ENCODE measurements around the gene BCAS3. TPM values are rescaled to one million over a fixed set of nuclear protein-coding genes. Genes with fewer than 3 reads are reported as not detected.

BCAS3 gene
- total RNA-seq, 1 donor from 2014 or later, result 22.6 TPM

DNA sequence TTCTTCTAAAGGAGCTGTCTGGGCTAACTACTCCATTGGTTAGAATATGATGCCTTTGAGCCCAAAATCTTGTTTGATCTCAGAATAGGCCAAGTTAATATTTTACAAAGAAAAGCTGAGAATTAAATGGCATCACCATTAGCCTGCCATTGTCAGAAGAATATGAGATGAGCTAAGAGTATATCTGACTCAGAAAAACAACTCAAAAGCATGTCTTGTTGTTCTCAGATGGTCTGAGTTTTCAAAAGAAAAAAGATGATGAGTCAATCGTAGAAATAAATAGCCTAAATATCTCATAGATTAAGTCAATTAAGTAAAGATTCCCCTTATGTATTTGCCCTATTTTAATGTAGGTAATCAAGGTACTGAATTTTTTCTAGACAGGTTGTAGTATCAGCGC lies 524.9 kb downstream of the BCAS3 start:
- H3K36me3 Mint-ChIP-seq (ENCODE audit: low read depth), result no peaks in the 10 kb centered on the region
- no peak overlapping the region for H3K27ac Mint-ChIP-seq (ENCODE audit: unreplicated experiment)
- H3K4me1 Mint-ChIP-seq (ENCODE audit: low read depth), result peaks cover 37% of the 10 kb centered on the region
- TF ChIP-seq, protein P1, sequence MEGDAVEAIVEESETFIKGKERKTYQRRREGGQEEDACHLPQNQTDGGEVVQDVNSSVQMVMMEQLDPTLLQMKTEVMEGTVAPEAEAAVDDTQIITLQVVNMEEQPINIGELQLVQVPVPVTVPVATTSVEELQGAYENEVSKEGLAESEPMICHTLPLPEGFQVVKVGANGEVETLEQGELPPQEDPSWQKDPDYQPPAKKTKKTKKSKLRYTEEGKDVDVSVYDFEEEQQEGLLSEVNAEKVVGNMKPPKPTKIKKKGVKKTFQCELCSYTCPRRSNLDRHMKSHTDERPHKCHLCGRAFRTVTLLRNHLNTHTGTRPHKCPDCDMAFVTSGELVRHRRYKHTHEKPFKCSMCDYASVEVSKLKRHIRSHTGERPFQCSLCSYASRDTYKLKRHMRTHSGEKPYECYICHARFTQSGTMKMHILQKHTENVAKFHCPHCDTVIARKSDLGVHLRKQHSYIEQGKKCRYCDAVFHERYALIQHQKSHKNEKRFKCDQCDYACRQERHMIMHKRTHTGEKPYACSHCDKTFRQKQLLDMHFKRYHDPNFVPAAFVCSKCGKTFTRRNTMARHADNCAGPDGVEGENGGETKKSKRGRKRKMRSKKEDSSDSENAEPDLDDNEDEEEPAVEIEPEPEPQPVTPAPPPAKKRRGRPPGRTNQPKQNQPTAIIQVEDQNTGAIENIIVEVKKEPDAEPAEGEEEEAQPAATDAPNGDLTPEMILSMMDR (IDR thresholded peaks at IDR 0.05), result no peak
- DNase-seq (ENCODE audit: low spot score), result no peak
- no peaks in the 10 kb centered on the region for H3K27me3 Mint-ChIP-seq (ENCODE audit: low read depth)
- H3K9me3 Mint-ChIP-seq (ENCODE audit: low read depth), result no peaks in the 10 kb centered on the region
- no peak overlapping the region for H3K4me3 Mint-ChIP-seq (ENCODE audit: unreplicated experiment)

DNA sequence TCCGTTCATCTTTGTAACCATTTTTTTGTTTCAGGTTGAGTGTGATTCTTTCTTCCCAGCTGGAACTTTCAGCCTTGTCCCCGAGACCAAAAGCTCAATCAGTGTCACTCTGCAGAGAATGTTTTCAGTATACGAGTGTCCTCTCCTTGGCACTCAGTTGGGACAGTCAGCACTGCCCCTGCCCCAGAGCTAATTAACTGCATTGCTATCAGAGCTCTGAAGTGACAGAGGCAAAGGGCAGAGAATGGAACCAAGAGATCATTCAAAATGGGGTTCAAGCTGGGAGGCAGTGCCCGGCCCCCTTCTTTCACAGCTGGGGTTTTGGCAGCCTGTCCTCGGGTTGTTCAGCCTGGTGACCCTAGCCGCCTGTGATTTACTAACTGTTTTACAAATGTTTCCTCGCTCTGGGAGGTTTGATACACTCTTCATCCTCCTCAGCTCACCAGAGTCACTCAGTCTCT lies 526.0 kb downstream of the BCAS3 start:
- Mint-ChIP-seq H3K27me3 (ENCODE audit: low read depth) (no peaks in the 10 kb centered on the region), H3K4me1 (ENCODE audit: low read depth) (peaks cover 47% of the 10 kb centered on the region), H3K27ac (ENCODE audit: unreplicated experiment) (peak overlapping the region; percentile 45), H3K4me3 (ENCODE audit: unreplicated experiment) (no peak overlapping the region), H3K36me3 (ENCODE audit: low read depth) (no peaks in the 10 kb centered on the region), H3K9me3 (ENCODE audit: low read depth) (no peaks in the 10 kb centered on the region)
- TF ChIP-seq, protein P1 (IDR thresholded peaks at IDR 0.05), result no peak
- no peak for DNase-seq (ENCODE audit: low spot score)

DNA sequence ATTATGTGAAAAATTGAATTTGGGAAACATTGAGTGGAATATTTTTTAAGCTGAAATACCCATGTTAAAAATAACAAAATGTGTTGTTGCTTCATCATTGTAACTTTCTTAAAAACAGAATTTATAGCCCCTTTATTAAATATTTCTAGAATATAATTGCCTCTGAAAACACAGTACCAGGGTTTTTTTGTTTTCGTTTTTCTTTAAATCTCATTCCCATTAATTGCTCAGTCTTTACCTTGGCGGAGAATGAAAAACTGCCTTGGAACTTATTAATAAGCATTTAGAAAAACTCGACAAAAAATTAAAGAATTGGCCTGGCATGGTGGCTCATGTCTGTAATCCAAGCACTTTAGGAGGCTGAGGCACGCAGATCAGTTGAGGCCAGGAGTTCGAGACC lies 526.8 kb downstream of the BCAS3 start:
- Mint-ChIP-seq H3K4me1 (ENCODE audit: low read depth) (peaks cover 52% of the 10 kb centered on the region), H3K4me3 (ENCODE audit: unreplicated experiment) (no peak overlapping the region), H3K9me3 (ENCODE audit: low read depth) (no peaks in the 10 kb centered on the region), H3K36me3 (ENCODE audit: low read depth) (no peaks in the 10 kb centered on the region), H3K27me3 (ENCODE audit: low read depth) (no peaks in the 10 kb centered on the region), H3K27ac (ENCODE audit: unreplicated experiment) (no peak overlapping the region)
- DNase-seq (ENCODE audit: low spot score), result no peak
- TF ChIP-seq, protein P1 (IDR thresholded peaks at IDR 0.05), result no peak

DNA sequence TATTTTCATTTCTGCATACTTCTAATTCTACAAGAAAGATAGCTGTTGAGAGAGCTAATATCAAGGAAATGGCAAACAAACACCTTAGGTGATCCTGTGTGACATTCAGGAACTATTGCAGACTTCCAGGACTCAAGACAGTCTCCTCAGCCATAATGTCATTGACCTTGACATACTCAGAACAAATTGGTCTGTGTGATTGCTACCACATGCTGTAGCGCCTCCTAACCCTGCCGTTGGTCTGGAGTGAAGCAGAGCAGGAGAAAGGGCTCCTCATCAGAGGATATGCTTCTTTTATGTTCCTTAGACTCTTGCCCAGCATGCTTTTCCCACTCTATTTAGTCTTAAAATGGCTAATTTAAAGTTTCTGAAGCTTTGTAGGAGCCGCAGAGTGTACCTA lies 527.8 kb downstream of the BCAS3 start:
- TF ChIP-seq, protein P1 (IDR thresholded peaks at IDR 0.05), result no peak
- Mint-ChIP-seq H3K27ac (ENCODE audit: unreplicated experiment) (no peak overlapping the region), H3K4me1 (ENCODE audit: low read depth) (peaks cover 48% of the 10 kb centered on the region), H3K4me3 (ENCODE audit: unreplicated experiment) (no peak overlapping the region), H3K27me3 (ENCODE audit: low read depth) (no peaks in the 10 kb centered on the region), H3K9me3 (ENCODE audit: low read depth) (no peaks in the 10 kb centered on the region), H3K36me3 (ENCODE audit: low read depth) (no peaks in the 10 kb centered on the region)
- no peak for DNase-seq (ENCODE audit: low spot score)

DNA sequence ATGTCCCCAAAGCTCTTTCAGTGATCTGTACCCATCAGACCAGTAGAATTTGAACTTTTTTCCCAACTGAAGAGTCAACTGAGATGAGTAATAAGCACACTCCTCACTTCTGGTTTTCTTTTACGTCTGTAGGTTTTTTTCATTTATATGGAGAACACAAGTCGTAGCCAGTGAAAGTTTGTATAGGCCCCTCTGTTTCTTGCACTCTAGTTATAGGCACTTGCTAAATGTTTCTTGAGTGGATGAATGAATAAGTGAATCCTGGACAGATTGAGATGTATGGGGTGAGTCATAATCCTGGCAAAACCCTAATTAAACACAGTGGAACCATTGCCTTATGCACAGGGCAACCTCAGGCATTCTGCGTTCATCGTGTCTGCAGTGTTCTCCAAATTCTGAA lies 528.3 kb downstream of the BCAS3 start:
- no peaks in the 10 kb centered on the region for H3K36me3 Mint-ChIP-seq (ENCODE audit: low read depth)
- no peaks in the 10 kb centered on the region for H3K27me3 Mint-ChIP-seq (ENCODE audit: low read depth)
- TF ChIP-seq, protein P1 (IDR thresholded peaks at IDR 0.05), result no peak
- H3K9me3 Mint-ChIP-seq (ENCODE audit: low read depth), result no peaks in the 10 kb centered on the region
- no peak for DNase-seq (ENCODE audit: low spot score)
- H3K4me3 Mint-ChIP-seq (ENCODE audit: unreplicated experiment), result no peak overlapping the region
- peaks cover 43% of the 10 kb centered on the region for H3K4me1 Mint-ChIP-seq (ENCODE audit: low read depth)
- H3K27ac Mint-ChIP-seq (ENCODE audit: unreplicated experiment), result no peak overlapping the region
